ENCODE data around the gene GLCCI1.

GLCCI1 gene

DNA sequence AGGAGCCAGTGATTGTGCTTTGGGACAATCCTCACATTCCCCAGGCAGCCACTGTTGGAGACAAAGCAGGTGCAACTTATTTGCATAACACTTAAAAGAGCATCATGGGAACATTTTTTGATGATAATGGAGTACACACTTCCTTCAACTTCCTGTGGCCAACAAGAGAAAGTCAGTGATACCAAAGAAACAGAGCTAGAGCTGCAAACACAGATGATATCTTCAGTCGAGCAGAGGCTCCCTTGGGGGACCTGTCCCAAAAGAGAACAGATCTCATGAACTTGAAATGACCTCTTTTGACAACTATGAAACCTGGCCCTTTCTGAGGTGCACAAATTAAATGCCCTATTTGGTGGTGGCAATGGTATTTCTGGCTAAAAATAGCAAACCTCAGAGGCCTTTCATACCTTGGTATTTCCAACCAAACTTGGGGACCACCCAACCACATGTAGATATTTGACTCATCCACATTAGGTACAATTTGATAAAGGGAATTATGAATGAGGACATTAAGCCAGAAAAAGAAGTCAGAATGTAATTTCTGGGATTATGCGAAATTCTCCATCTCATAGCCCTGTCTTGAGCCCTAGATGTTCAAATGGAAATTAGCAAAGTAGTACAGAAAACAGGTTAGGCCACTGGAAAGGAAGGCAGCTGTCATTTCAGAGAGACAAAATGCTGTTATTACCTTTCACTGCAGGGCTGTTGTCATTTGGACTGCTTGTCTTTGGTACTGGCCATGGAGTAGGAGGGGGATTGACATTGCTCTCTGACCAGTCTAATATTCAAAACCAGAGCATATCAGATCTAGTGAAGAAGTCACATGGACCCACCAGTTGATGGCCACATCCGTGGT is 147.2 kb downstream of the GLCCI1 start:
- no peak for ATAC-seq
- no peak for TF ChIP-seq ZNF8 (CRISPR knock-in tag; IDR thresholded peaks at IDR 0.05)
- TF ChIP-seq ZC3H10 (CRISPR knock-in tag; IDR thresholded peaks at IDR 0.05) = no peak
- TF ChIP-seq ZFP30 (CRISPR knock-in tag; IDR thresholded peaks at IDR 0.05) = no peak
- no peak for TF ChIP-seq GLIS3 (CRISPR knock-in tag; IDR thresholded peaks at IDR 0.05)
- no peak for TF ChIP-seq BACH2 (CRISPR knock-in tag; IDR thresholded peaks at IDR 0.05; ENCODE audit: borderline replicate concordance)
- no peak for TF ChIP-seq ISL1 (CRISPR knock-in tag; IDR thresholded peaks at IDR 0.05)
- TF ChIP-seq, protein P1, sequence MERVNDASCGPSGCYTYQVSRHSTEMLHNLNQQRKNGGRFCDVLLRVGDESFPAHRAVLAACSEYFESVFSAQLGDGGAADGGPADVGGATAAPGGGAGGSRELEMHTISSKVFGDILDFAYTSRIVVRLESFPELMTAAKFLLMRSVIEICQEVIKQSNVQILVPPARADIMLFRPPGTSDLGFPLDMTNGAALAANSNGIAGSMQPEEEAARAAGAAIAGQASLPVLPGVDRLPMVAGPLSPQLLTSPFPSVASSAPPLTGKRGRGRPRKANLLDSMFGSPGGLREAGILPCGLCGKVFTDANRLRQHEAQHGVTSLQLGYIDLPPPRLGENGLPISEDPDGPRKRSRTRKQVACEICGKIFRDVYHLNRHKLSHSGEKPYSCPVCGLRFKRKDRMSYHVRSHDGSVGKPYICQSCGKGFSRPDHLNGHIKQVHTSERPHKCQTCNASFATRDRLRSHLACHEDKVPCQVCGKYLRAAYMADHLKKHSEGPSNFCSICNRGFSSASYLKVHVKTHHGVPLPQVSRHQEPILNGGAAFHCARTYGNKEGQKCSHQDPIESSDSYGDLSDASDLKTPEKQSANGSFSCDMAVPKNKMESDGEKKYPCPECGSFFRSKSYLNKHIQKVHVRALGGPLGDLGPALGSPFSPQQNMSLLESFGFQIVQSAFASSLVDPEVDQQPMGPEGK (CRISPR knock-in tag; IDR thresholded peaks at IDR 0.05; ENCODE audit: borderline replicate concordance) = no peak
- no peak for TF ChIP-seq ESRRG (CRISPR knock-in tag; IDR thresholded peaks at IDR 0.05)
- no peak for TF ChIP-seq TOX (CRISPR knock-in tag; IDR thresholded peaks at IDR 0.05; ENCODE audit: borderline replicate concordance)
- no peak for TF ChIP-seq TCF4 (CRISPR knock-in tag; IDR thresholded peaks at IDR 0.05; ENCODE audit: borderline replicate concordance)
- no peak for TF ChIP-seq ZNF565 (CRISPR knock-in tag; conservative IDR thresholded peaks at IDR 0.05; ENCODE audit: low read depth)
- no peak for TF ChIP-seq RARB (CRISPR knock-in tag; IDR thresholded peaks at IDR 0.05)

- TF ChIP-seq ISL1 (CRISPR knock-in tag; IDR thresholded peaks at IDR 0.05) (no peak), ZNF565 (CRISPR knock-in tag; conservative IDR thresholded peaks at IDR 0.05; ENCODE audit: low read depth) (no peak), GLIS3 (CRISPR knock-in tag; IDR thresholded peaks at IDR 0.05) (no peak), ARNTL (CRISPR knock-in tag; IDR thresholded peaks at IDR 0.05; ENCODE audit: borderline replicate concordance, low read depth) (no peak), ZNF8 (CRISPR knock-in tag; IDR thresholded peaks at IDR 0.05) (no peak), ZFP30 (CRISPR knock-in tag; IDR thresholded peaks at IDR 0.05) (no peak), CSRNP3 (CRISPR knock-in tag; IDR thresholded peaks at IDR 0.05) (no peak), BACH2 (CRISPR knock-in tag; IDR thresholded peaks at IDR 0.05; ENCODE audit: borderline replicate concordance) (no peak), PPARA (CRISPR knock-in tag; IDR thresholded peaks at IDR 0.05; ENCODE audit: borderline replicate concordance) (no peak), TSHZ2 (CRISPR knock-in tag; IDR thresholded peaks at IDR 0.05) (no peak), CREB5 (CRISPR knock-in tag; IDR thresholded peaks at IDR 0.05; ENCODE audit: low read depth) (no peak)
- TF ChIP-seq, protein P1 (CRISPR knock-in tag; IDR thresholded peaks at IDR 0.05; ENCODE audit: borderline replicate concordance) = no peak
- ATAC-seq = no peak
These were observed 148.6 kb downstream of the GLCCI1 start for GRCh38 chr7:8117195-8117594.

GRCh38 chr7:8119262-8119661 is 150.7 kb downstream of the GLCCI1 start:
- ATAC-seq = no peak
- no peak for TF ChIP-seq BACH2 (CRISPR knock-in tag; IDR thresholded peaks at IDR 0.05; ENCODE audit: borderline replicate concordance)
- no peak for TF ChIP-seq ESRRG (CRISPR knock-in tag; IDR thresholded peaks at IDR 0.05)
- TF ChIP-seq RARB (CRISPR knock-in tag; IDR thresholded peaks at IDR 0.05) = no peak
- no peak for TF ChIP-seq OSR1 (CRISPR knock-in tag; IDR thresholded peaks at IDR 0.05)
- TF ChIP-seq ISL1 (CRISPR knock-in tag; IDR thresholded peaks at IDR 0.05) = no peak
- no peak for TF ChIP-seq ZFP30 (CRISPR knock-in tag; IDR thresholded peaks at IDR 0.05)
- no peak for TF ChIP-seq CSRNP3 (CRISPR knock-in tag; IDR thresholded peaks at IDR 0.05)
- TF ChIP-seq, protein P1 (CRISPR knock-in tag; IDR thresholded peaks at IDR 0.05; ENCODE audit: borderline replicate concordance) = no peak

Measured in SK-N-SH treated with all-trans-retinoic acid at 6 μM for 48 hours (cell line).